Cerebellar cortex (tissue), 1 donor: ENCODE data around the gene TRPC5OS.

Experiments used
- DNase-seq: peaks from one replicate; pipeline ENCODE4 v3.0.0-alpha.2; 2015; ENCODE audit warnings: low spot score

The TRPC5OS gene

GRCh38 chrX:111896148-111896547 is 20.2 kb downstream of the TRPC5OS start:
- no peak for DNase-seq

- no peak for DNase-seq
Measured at GRCh38 chrX:111914398-111915090, 38.6 kb downstream of the TRPC5OS start.

- DNase-seq: no peak
Measured at GRCh38 chrX:111917591-111917990, 41.6 kb downstream of the TRPC5OS start.

GRCh38 chrX:111928456-111928855 is 52.5 kb downstream of the TRPC5OS start:
- no peak for DNase-seq
